ENCODE results near the gene C6orf15.

DNA sequence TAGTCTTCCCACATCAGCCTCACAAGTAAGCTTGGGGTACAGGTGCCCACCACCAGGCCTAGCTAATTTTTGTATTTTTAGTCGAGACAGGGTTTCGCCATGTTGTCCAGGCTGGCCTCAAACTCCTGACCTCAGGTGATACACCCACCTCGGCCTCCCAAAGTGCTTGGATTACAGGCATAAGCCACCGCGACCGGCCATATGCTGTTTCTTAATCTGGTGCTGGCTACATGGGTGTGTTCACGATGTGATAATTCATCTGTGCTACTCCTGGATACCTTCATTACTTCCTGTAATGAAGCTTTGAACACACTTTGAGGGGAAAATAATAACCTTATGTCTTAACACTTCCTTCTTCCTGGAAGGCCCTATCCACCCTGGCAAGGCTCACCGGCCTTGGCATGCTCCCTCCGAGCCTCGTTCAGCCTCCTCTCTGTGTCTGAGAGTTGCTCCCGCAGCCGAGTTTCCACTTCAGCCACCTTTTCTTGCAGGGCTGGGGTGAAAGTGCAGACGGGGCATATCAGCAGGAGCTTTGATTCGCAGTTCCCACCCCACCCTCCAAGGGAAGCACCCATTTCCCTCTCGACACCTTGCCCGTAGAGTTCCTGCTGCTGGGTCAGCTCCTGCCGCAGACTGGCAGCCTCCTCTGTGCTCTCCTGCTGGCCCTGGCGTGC lies 32.1 kb upstream of the C6orf15 start:
- TF ChIP-seq POLR2AphosphoS5 (IDR thresholded peaks at IDR 0.05) = no peak
- TF ChIP-seq, protein P1, sequence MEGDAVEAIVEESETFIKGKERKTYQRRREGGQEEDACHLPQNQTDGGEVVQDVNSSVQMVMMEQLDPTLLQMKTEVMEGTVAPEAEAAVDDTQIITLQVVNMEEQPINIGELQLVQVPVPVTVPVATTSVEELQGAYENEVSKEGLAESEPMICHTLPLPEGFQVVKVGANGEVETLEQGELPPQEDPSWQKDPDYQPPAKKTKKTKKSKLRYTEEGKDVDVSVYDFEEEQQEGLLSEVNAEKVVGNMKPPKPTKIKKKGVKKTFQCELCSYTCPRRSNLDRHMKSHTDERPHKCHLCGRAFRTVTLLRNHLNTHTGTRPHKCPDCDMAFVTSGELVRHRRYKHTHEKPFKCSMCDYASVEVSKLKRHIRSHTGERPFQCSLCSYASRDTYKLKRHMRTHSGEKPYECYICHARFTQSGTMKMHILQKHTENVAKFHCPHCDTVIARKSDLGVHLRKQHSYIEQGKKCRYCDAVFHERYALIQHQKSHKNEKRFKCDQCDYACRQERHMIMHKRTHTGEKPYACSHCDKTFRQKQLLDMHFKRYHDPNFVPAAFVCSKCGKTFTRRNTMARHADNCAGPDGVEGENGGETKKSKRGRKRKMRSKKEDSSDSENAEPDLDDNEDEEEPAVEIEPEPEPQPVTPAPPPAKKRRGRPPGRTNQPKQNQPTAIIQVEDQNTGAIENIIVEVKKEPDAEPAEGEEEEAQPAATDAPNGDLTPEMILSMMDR (IDR thresholded peaks at IDR 0.05 in 8 of 11, conservative IDR thresholded peaks at IDR 0.05 in 3 of 11) = no peak

Data from spleen (tissue), 7 donors.